ENCODE results near the gene MYRIP.

GRCh38 chr3:40037582-40037981 is 228.2 kb downstream of the MYRIP start:
- no peak for TF ChIP-seq CTCF (IDR thresholded peaks at IDR 0.05)
- no peak for TF ChIP-seq POLR2A (IDR thresholded peaks at IDR 0.05)
